Measurements from ENCODE around the gene IKZF1.
A peak's percentile ranks its signal among the peaks of the same experiment; 100 is the strongest.

Gene IKZF1

GRCh38 chr7:50339990-50340500 is 35.5 kb downstream of the IKZF1 start:
- Mint-ChIP-seq H3K27ac (peak overlapping the region; percentile 91), H3K9me3 (no peaks in the 10 kb centered on the region), H3K4me1 (peaks cover 38 to 49% of the 10 kb centered on the region in 2 donors), H3K36me3 (peaks cover 43 to 63% of the 10 kb centered on the region in 2 donors), H3K27me3 (no peaks in the 10 kb centered on the region), H3K4me3 (peak overlapping the region; percentile 57 to 68)
- ATAC-seq (replicated peaks) (peak; percentile 24 to 35), DNase-seq (peak; percentile 48)

- Mint-ChIP-seq H3K4me1 (peaks cover 50 to 52% of the 10 kb centered on the region in 2 donors), H3K36me3 (peaks cover 43 to 65% of the 10 kb centered on the region in 2 donors), H3K27ac (peak overlapping the region; percentile 92), H3K4me3 (peak overlapping the region in 1 of 2 donors; percentile 44), H3K27me3 (no peaks in the 10 kb centered on the region), H3K9me3 (no peaks in the 10 kb centered on the region)
- DNase-seq (no peak), ATAC-seq (replicated peaks) (no peak)
Measured at GRCh38 chr7:50341724-50342123, 37.2 kb downstream of the IKZF1 start.

GRCh38 chr7:50342616-50343114 is 38.1 kb downstream of the IKZF1 start:
- Mint-ChIP-seq H3K27ac (peak overlapping the region; percentile 92), H3K36me3 (peaks cover 42 to 64% of the 10 kb centered on the region in 2 donors), H3K9me3 (peaks cover 0 to 1% of the 10 kb centered on the region in 2 donors), H3K4me3 (peak overlapping the region; percentile 76), H3K27me3 (no peaks in the 10 kb centered on the region), H3K4me1 (peaks cover 47 to 57% of the 10 kb centered on the region in 2 donors)
- ATAC-seq (replicated peaks) (no peak), DNase-seq (no peak)

- Mint-ChIP-seq H3K4me1 (peaks cover 58 to 90% of the 10 kb centered on the region in 2 donors), H3K36me3 (peaks cover 59 to 72% of the 10 kb centered on the region in 2 donors), H3K9me3 (peaks cover 0 to 3% of the 10 kb centered on the region in 2 donors), H3K27ac (peak overlapping the region; percentile 70), H3K4me3 (no peak overlapping the region), H3K27me3 (no peaks in the 10 kb centered on the region)
- no peak for ATAC-seq (replicated peaks)
- DNase-seq: no peak
Measured at GRCh38 chr7:50346545-50347497, 42.3 kb downstream of the IKZF1 start.

GRCh38 chr7:50347693-50348092 is 43.2 kb downstream of the IKZF1 start:
- H3K4me3 Mint-ChIP-seq: peak overlapping the region in 1 of 2 donors; percentile 29
- H3K36me3 Mint-ChIP-seq: peaks cover 57 to 64% of the 10 kb centered on the region in 2 donors

GRCh38 chr7:50348469-50349162 is 44.1 kb downstream of the IKZF1 start:
- DNase-seq: no peak
- H3K27ac Mint-ChIP-seq: peak overlapping the region; percentile 45
- no peak for ATAC-seq (replicated peaks)
- H3K4me1 Mint-ChIP-seq: peaks cover 62 to 87% of the 10 kb centered on the region in 2 donors
- H3K36me3 Mint-ChIP-seq: peaks cover 58 to 63% of the 10 kb centered on the region in 2 donors
- peaks cover 0 to 3% of the 10 kb centered on the region in 2 donors for H3K9me3 Mint-ChIP-seq
- H3K27me3 Mint-ChIP-seq: no peaks in the 10 kb centered on the region
- H3K4me3 Mint-ChIP-seq: peak overlapping the region; percentile 2 to 30

More at GRCh38 chr7:50347693-50348092, 43.2 kb downstream of the IKZF1 start:
- DNase-seq (no peak), ATAC-seq (replicated peaks) (no peak)
- Mint-ChIP-seq H3K27ac (peak overlapping the region; percentile 90), H3K4me1 (peaks cover 59 to 87% of the 10 kb centered on the region in 2 donors), H3K9me3 (peaks cover 0 to 3% of the 10 kb centered on the region in 2 donors), H3K27me3 (no peaks in the 10 kb centered on the region)

- ATAC-seq (replicated peaks) (no peak), DNase-seq (no peak)
- peak overlapping the region; percentile 2 to 30 for H3K4me3 Mint-ChIP-seq
- peaks cover 64 to 87% of the 10 kb centered on the region in 2 donors for H3K4me1 Mint-ChIP-seq
- H3K36me3 Mint-ChIP-seq: peaks cover 55 to 63% of the 10 kb centered on the region in 2 donors
- H3K9me3 Mint-ChIP-seq: peaks cover 0 to 3% of the 10 kb centered on the region in 2 donors
- no peaks in the 10 kb centered on the region for H3K27me3 Mint-ChIP-seq
- H3K27ac Mint-ChIP-seq: peak overlapping the region; percentile 45
Measured at GRCh38 chr7:50349399-50349798, 44.9 kb downstream of the IKZF1 start.

- Mint-ChIP-seq H3K4me1 (peaks cover 67 to 91% of the 10 kb centered on the region in 2 donors), H3K4me3 (peak overlapping the region; percentile 62 to 66), H3K36me3 (peaks cover 59 to 67% of the 10 kb centered on the region in 2 donors), H3K27ac (peak overlapping the region; percentile 92), H3K9me3 (peaks cover 0 to 3% of the 10 kb centered on the region in 2 donors), H3K27me3 (no peaks in the 10 kb centered on the region)
- ATAC-seq (replicated peaks) (peak; percentile 79 to 86), DNase-seq (peak; percentile 63)
Measured at GRCh38 chr7:50349963-50350944, 45.7 kb downstream of the IKZF1 start.

GRCh38 chr7:50351267-50351666 is 46.8 kb downstream of the IKZF1 start:
- H3K27ac Mint-ChIP-seq: peak overlapping the region; percentile 92
- H3K4me1 Mint-ChIP-seq: peaks cover 67 to 95% of the 10 kb centered on the region in 2 donors
- peak overlapping the region; percentile 22 to 66 for H3K4me3 Mint-ChIP-seq
- peaks cover 60 to 70% of the 10 kb centered on the region in 2 donors for H3K36me3 Mint-ChIP-seq
- H3K27me3 Mint-ChIP-seq: no peaks in the 10 kb centered on the region
- ATAC-seq (replicated peaks) (no peak), DNase-seq (no peak)
- H3K9me3 Mint-ChIP-seq: peaks cover 0 to 3% of the 10 kb centered on the region in 2 donors

GRCh38 chr7:50352282-50352681 is 47.8 kb downstream of the IKZF1 start:
- H3K27ac Mint-ChIP-seq: peak overlapping the region; percentile 92
- peaks cover 64 to 71% of the 10 kb centered on the region in 2 donors for H3K36me3 Mint-ChIP-seq
- H3K27me3 Mint-ChIP-seq: no peaks in the 10 kb centered on the region
- H3K9me3 Mint-ChIP-seq: peaks cover 0 to 3% of the 10 kb centered on the region in 2 donors
- DNase-seq (no peak), ATAC-seq (replicated peaks) (peak; percentile 82 to 84)
- H3K4me1 Mint-ChIP-seq: peaks cover 70 to 96% of the 10 kb centered on the region in 2 donors
- peak overlapping the region; percentile 22 to 66 for H3K4me3 Mint-ChIP-seq

- H3K27ac Mint-ChIP-seq: peak overlapping the region; percentile 93
- H3K27me3 Mint-ChIP-seq: no peaks in the 10 kb centered on the region
- no peak for ATAC-seq (replicated peaks)
- peak overlapping the region; percentile 57 to 64 for H3K4me3 Mint-ChIP-seq
- no peak for DNase-seq
- peaks cover 65 to 71% of the 10 kb centered on the region in 2 donors for H3K36me3 Mint-ChIP-seq
- H3K4me1 Mint-ChIP-seq: peaks cover 73 to 97% of the 10 kb centered on the region in 2 donors
- peaks cover 0 to under 1% of the 10 kb centered on the region in 2 donors for H3K9me3 Mint-ChIP-seq
Measured at GRCh38 chr7:50352751-50353150, 48.2 kb downstream of the IKZF1 start.

GRCh38 chr7:50353201-50353600 is 48.7 kb downstream of the IKZF1 start:
- H3K4me1 Mint-ChIP-seq: peaks cover 73 to 97% of the 10 kb centered on the region in 2 donors
- H3K27ac Mint-ChIP-seq: peak overlapping the region; percentile 93
- DNase-seq: no peak
- no peaks in the 10 kb centered on the region for H3K9me3 Mint-ChIP-seq
- no peak for ATAC-seq (replicated peaks)
- no peaks in the 10 kb centered on the region for H3K27me3 Mint-ChIP-seq
- peaks cover 64 to 71% of the 10 kb centered on the region in 2 donors for H3K36me3 Mint-ChIP-seq
- peak overlapping the region; percentile 57 to 64 for H3K4me3 Mint-ChIP-seq

All from stimulated activated naive B cell treated with anti-CD40 and anti-IgM and Interleukin-4, amounts not matched to agents 10 μg/mL and 1 μg/mL and 100 μg/mL, for 72 hours (primary cell).